Activated T-cell treated with anti-CD3 and anti-CD28 coated beads for 24 hours (primary cell): ENCODE data around the gene TMPRSS15.
"Not testable (repeated sequence)": the region's sequence is repeated elsewhere in the genome, so short reads cannot be mapped to it uniquely, and the experiment has no call there.

ENCODE experiments used
- DNase-seq: peaks from one replicate; pipeline ENCODE4 v3.0.0-alpha.2; 2020; ENCODE audit warnings: low read depth

TMPRSS15 gene

GRCh38 chr21:18403735-18404450 lies at the start of gene TMPRSS15:
TMPRSS15 (minus strand) TSS chr21:18403785; CDS start chr21:18403622, 163 bp downstream.
- no peak for DNase-seq

- no peak for DNase-seq
These were observed 48.1 kb upstream of the TMPRSS15 start for GRCh38 chr21:18451670-18452069.

- no peak for DNase-seq
These were observed 46.3 kb upstream of the TMPRSS15 start for GRCh38 chr21:18449605-18450550.

GRCh38 chr21:18443701-18444100 lies 40.1 kb upstream of the TMPRSS15 start:
- DNase-seq, result no peak

- no peak for DNase-seq
These were observed 39.5 kb upstream of the TMPRSS15 start for GRCh38 chr21:18443085-18443484.

GRCh38 chr21:18430341-18430740 lies 26.8 kb upstream of the TMPRSS15 start:
- DNase-seq, result no peak

GRCh38 chr21:18424276-18424675 lies 20.7 kb upstream of the TMPRSS15 start:
- DNase-seq, result no peak

GRCh38 chr21:18417141-18417790 lies 13.7 kb upstream of the TMPRSS15 start:
- DNase-seq, result no peak

GRCh38 chr21:18411565-18411964 lies 8.0 kb upstream of the TMPRSS15 start:
- no peak for DNase-seq

- no peak for DNase-seq
These were observed 6.0 kb upstream of the TMPRSS15 start for GRCh38 chr21:18409579-18409978.

GRCh38 chr21:18398843-18399242 lies 4.7 kb downstream of the TMPRSS15 start:
- no peak for DNase-seq

GRCh38 chr21:18387994-18388393 lies 15.6 kb downstream of the TMPRSS15 start:
- no peak for DNase-seq

- DNase-seq, result no peak
These were observed 18.8 kb downstream of the TMPRSS15 start for GRCh38 chr21:18384771-18385170.

GRCh38 chr21:18382934-18383619 lies 20.5 kb downstream of the TMPRSS15 start:
- DNase-seq, result not testable (repeated sequence)

GRCh38 chr21:18382141-18382540 lies 21.4 kb downstream of the TMPRSS15 start:
- DNase-seq, result no peak

GRCh38 chr21:18373606-18374005 lies 30.0 kb downstream of the TMPRSS15 start:
- DNase-seq, result no peak

- no peak for DNase-seq
These were observed 33.3 kb downstream of the TMPRSS15 start for GRCh38 chr21:18370301-18370700.

GRCh38 chr21:18369115-18369514 lies 34.5 kb downstream of the TMPRSS15 start:
- no peak for DNase-seq

GRCh38 chr21:18368205-18368604 lies 35.4 kb downstream of the TMPRSS15 start:
- no peak for DNase-seq

GRCh38 chr21:18356801-18357200 lies 46.8 kb downstream of the TMPRSS15 start:
- no peak for DNase-seq

GRCh38 chr21:18354947-18355346 lies 48.6 kb downstream of the TMPRSS15 start:
- DNase-seq, result no peak

- DNase-seq, result no peak
These were observed 53.4 kb downstream of the TMPRSS15 start for GRCh38 chr21:18350216-18350615.
